ENCODE data around the gene PNLIPRP2. TPM values are rescaled to one million over a fixed set of nuclear protein-coding genes. Genes with fewer than 3 reads are reported as not detected.

PNLIPRP2 gene
- total and polyA plus RNA-seq, 2 of the 8 experiments (the other 6 are each of a cell fraction or from before 2014, with no cell fraction given), result 0.11 TPM; not detected in 1

DNA sequence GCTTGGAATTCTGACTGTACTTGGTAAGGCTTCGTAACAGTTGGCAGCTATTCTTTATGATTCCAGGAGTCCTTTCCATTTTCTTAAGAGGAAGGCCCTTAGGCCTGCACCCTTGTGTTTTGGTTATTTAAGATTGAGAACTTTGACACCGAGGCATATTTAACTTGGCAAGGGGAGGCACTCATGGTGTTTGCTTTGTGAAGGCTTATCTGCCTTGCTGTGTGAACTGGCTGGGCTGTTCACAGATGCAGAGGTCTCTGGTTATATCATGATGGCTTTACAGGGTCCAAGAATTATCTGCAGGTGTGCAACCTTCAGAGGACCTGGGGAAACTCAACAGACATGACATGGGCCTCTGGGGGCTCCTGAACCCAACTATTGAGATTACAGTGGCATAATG is 30.8 kb upstream of the PNLIPRP2 start:
- no peaks in the 10 kb centered on the region for H3K79me2 ChIP-seq (ENCODE audit: control insufficient read depth in 1 of 2, insufficient read depth in 2 of 2, low read length in 2 of 2)
- H3K4me1 ChIP-seq (replicated peaks in 1 of 4; ENCODE audit: control insufficient read depth in 3 of 4, insufficient read depth in 4 of 4, low read length in 3 of 4), result no peaks in the 10 kb centered on the region
- FAIRE-seq (no peak), DNase-seq (ENCODE audit: low read depth in 1 of 2, low spot score in 2 of 2) (no peak)
- no peak overlapping the region for H4K91ac ChIP-seq (replicated peaks; ENCODE audit: insufficient read length, low read length)
- H4K8ac ChIP-seq (ENCODE audit: extremely low read depth, insufficient read depth, low read length), result no peak overlapping the region
- no peak overlapping the region for H2BK12ac ChIP-seq (ENCODE audit: low read depth, low read length)
- no peak overlapping the region for H4K5ac ChIP-seq (ENCODE audit: insufficient read length, low read depth, low read length)
- no peak overlapping the region for H3K4ac ChIP-seq (replicated peaks; ENCODE audit: insufficient read length, low read depth, low read length)
- no peak overlapping the region for H2BK5ac ChIP-seq (ENCODE audit: low read depth, low read length)
- POLR2A ChIA-PET (ENCODE audit: partially characterized antibody), result no interaction called here
- H3K4me3 ChIP-seq (ENCODE audit: extremely low read depth in 1 of 4, insufficient read depth in 2 of 4, low read depth in 3 of 4, low read length in 4 of 4), result no peak overlapping the region
- H3K56ac ChIP-seq (replicated peaks; ENCODE audit: insufficient read length, low read depth, low read length), result no peak overlapping the region
- no peaks in the 10 kb centered on the region for H3K27me3 ChIP-seq (replicated peaks in 1 of 4; ENCODE audit: control insufficient read depth in 3 of 4, extremely low read depth in 1 of 4, insufficient read depth in 3 of 4, low read length in 3 of 4)
- H3K18ac ChIP-seq (ENCODE audit: extremely low read depth, low read length), result no peak overlapping the region
- no peak overlapping the region for H2BK120ac ChIP-seq (replicated peaks; ENCODE audit: low read depth, low read length)
- H3K23me2 ChIP-seq (ENCODE audit: low read depth, low read length), result no peaks in the 10 kb centered on the region
- H3K36me3 ChIP-seq (ENCODE audit: control insufficient read depth in 2 of 4, insufficient read depth in 4 of 4, low read length in 3 of 4), result no peaks in the 10 kb centered on the region
- no peaks in the 10 kb centered on the region for H4K20me1 ChIP-seq (replicated peaks in 1 of 2; ENCODE audit: control insufficient read depth in 1 of 2, insufficient read depth in 2 of 2, low read length in 2 of 2)
- H3K9ac ChIP-seq (replicated peaks in 1 of 4; ENCODE audit: extremely low read depth in 1 of 4, low read depth in 3 of 4, low read length in 3 of 4), result no peak overlapping the region
- no peak overlapping the region for H3K4me2 ChIP-seq (ENCODE audit: insufficient read depth in 1 of 2, low read depth in 2 of 2, low read length in 2 of 2)
- H3K79me1 ChIP-seq (ENCODE audit: low read depth, low read length), result no peaks in the 10 kb centered on the region
- H2BK15ac ChIP-seq (ENCODE audit: low read length), result no peak overlapping the region
- 82% methylated on average over 2 of the region's 2 CpGs; no CpG with 5 or more reads in 1 of the 2 experiments for WGBS, 2 experiments (ENCODE audit: extremely low coverage in 1 of 2, insufficient coverage in 1 of 2, insufficient read length in 1 of 2, insufficient replicate concordance in 2 of 2, low coverage in 1 of 2, low lambda C conversion rate in 2 of 2, missing lambda C conversion rate in 1 of 2)
- no peak overlapping the region for H3K27ac ChIP-seq (ENCODE audit: low read depth, low read length)
- no peak overlapping the region for H3K23ac ChIP-seq (ENCODE audit: insufficient read length)
- CTCF ChIA-PET (ENCODE audit: partially characterized antibody), result interaction anchor here (0.7 to 1.6 kb wide), 3 partner anchors 38 to 585 kb away, joined by 3 to 5 read pairs (median 3); no protein-coding TSS in a partner anchor
- H3K9me3 ChIP-seq (ENCODE audit: insufficient read depth in 2 of 2, low read depth in 1 of 2, low read length in 1 of 2), result 0 out of 4 replicates have a peak, but pooled peaks cover 0 to 2% of the 10 kb centered on the region in 2 experiments
- H3K14ac ChIP-seq (ENCODE audit: insufficient read length), result no peak overlapping the region
- no peak overlapping the region for H2AFZ ChIP-seq (ENCODE audit: low read length)
- no peak overlapping the region for H2AK5ac ChIP-seq (ENCODE audit: low read depth, low read length)
- no peak overlapping the region for H2BK20ac ChIP-seq (ENCODE audit: low read length)
- TF ChIP-seq POU5F1 (IDR thresholded peaks at IDR 0.05; ENCODE audit: low read depth, low read length) (no peak), ZNF274 (IDR thresholded peaks at IDR 0.05; ENCODE audit: borderline replicate concordance, extremely low read depth, low read length) (no peak), MAX (IDR thresholded peaks at IDR 0.05) (no peak), CTBP2 (IDR thresholded peaks at IDR 0.05; ENCODE audit: borderline replicate concordance, insufficient read depth, insufficient read length, low read length) (no peak), TAF1 (IDR thresholded peaks at IDR 0.05; ENCODE audit: low read depth, low read length) (no peak), FOSL1 (IDR thresholded peaks at IDR 0.05; ENCODE audit: insufficient read depth, low read depth, low read length) (no peak), RFX5 (IDR thresholded peaks at IDR 0.05; ENCODE audit: borderline replicate concordance, low read depth, low read length) (no peak), EGR1 (IDR thresholded peaks at IDR 0.05; ENCODE audit: borderline replicate concordance, low read depth, low read length) (no peak), RXRA (IDR thresholded peaks at IDR 0.05; ENCODE audit: insufficient read depth, low read depth, low read length) (no peak), EZH2 (IDR thresholded peaks at IDR 0.05; ENCODE audit: low read depth, low read length, severe bottlenecking) (no peak), NANOG (IDR thresholded peaks at IDR 0.05; ENCODE audit: insufficient read depth, low read depth, low read length, poor library complexity, severe bottlenecking) (no peak), GTF2F1 (IDR thresholded peaks at IDR 0.05; ENCODE audit: borderline replicate concordance, low read depth, low read length) (no peak), CEBPB (IDR thresholded peaks at IDR 0.05; ENCODE audit: low read depth, low read length) (no peak), JUN (IDR thresholded peaks at IDR 0.05; ENCODE audit: low read depth, low read length) (no peak), TCF12 (IDR thresholded peaks at IDR 0.05; ENCODE audit: low read depth, low read length) (no peak)
